Neural cell (in vitro differentiated cells): ENCODE data around the gene AHNAK2.

Experiments used
- CTCF ChIP-seq: fragments of 450-650 bp; IDR thresholded peaks from 2 replicates; pipeline ENCODE4 v1.5.1; 2014; ENCODE audit warnings: antibody characterized with exemption, mild to moderate bottlenecking, moderate library complexity; ENCODE audit not compliant: poor library complexity, severe bottlenecking
- EZH2 ChIP-seq: fragments of 200-600, 300-800 bp; shearing (Covaris generic), sonication (generic); IDR thresholded peaks from 2 replicates; pipeline ENCODE4 v1.6.1; 2014; ENCODE audit warnings: antibody characterized with exemption, low read length, borderline replicate concordance, mild to moderate bottlenecking; ENCODE audit not compliant: insufficient read depth, poor library complexity, severe bottlenecking
- MXI1 ChIP-seq: fragments of 450-650 bp; conservative IDR thresholded peaks from 2 replicates; pipeline ENCODE4 v1.6.1; 2014; ENCODE audit warnings: antibody characterized with exemption, mild to moderate bottlenecking; ENCODE audit not compliant: poor library complexity, severe bottlenecking
- POLR2AphosphoS5 ChIP-seq: IDR thresholded peaks from 2 replicates; pipeline ENCODE4 v1.6.1; 2012
- RAD21 ChIP-seq: fragments of 450-650 bp; conservative IDR thresholded peaks from 2 replicates; pipeline ENCODE4 v1.6.1; 2014; ENCODE audit warnings: antibody characterized with exemption, mild to moderate bottlenecking, moderate library complexity
- REST ChIP-seq: IDR thresholded peaks from 2 replicates; pipeline ENCODE4 v1.6.1; 2012; ENCODE audit warnings: borderline replicate concordance
- SMC3 ChIP-seq: fragments of 450-650 bp; conservative IDR thresholded peaks from 2 replicates; pipeline ENCODE4 v1.6.1; 2014; ENCODE audit warnings: antibody characterized with exemption, mild to moderate bottlenecking, moderate library complexity; ENCODE audit not compliant: poor library complexity
- TAF1 ChIP-seq: IDR thresholded peaks from 2 replicates; pipeline ENCODE4 v1.6.1; 2012; ENCODE audit warnings: low read depth

DNA sequence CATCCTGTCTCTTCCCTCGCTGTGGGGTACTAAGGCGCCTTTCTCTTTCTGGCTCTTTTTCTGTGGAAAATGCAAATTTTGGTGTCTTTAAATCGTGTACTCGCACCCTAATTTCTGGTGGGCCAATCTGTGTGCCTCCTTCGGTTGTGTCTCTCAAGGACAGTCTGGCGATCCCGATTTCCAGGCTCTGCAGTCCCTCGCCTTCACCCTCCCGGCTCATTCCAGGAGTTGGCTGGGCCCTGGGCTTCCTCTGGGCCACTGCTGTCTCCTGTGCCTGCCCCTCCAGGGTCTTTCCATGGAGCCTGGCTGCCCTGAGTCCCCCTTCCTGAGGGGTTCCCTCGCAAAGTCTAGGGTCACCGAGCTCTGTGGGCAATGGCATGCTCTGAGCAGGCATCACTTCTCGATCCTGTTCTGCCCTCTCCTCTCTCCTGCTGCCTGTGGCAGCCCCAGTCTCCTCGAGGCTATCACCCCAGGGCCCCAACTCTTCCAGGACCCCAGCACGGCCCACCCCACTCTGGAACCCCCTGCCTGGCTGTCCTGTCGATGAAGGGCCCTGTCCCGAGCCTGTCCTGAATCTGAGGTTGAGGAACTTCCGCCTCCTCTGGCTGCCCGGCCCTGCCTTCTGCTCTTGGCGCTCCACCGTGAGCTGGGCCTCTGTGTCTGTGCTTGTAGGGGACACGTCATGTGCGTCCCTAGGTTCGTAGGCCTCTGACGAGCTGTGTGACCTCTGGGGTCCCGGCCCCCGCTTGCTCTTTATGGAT is 24.1 kb downstream of the AHNAK2 start:
- TF ChIP-seq MXI1 (no peak), POLR2AphosphoS5 (no peak), TAF1 (no peak), CTCF (no peak), SMC3 (no peak), RAD21 (no peak), REST (no peak), EZH2 (no peak)
